ENCODE results near the gene AKAP13. TPM values are rescaled to one million over a fixed set of nuclear protein-coding genes. Genes with fewer than 3 reads are reported as not detected.

AKAP13 gene
- total and polyA plus RNA-seq, 2 of the 13 experiments (the other 11 are each of a cell fraction or from before 2014, with no cell fraction given) = 6.7 to 27.1 TPM

- TF ChIP-seq SNRNP70 (IDR thresholded peaks at IDR 0.05; ENCODE audit: low read depth, low read length) (no peak), TFAP4 (IDR thresholded peaks at IDR 0.05; ENCODE audit: borderline replicate concordance, low read depth) (no peak), SRSF1 (optimal IDR thresholded peaks at IDR 0.05; ENCODE audit: low read depth, low read length) (no peak), EP300 (IDR thresholded peaks at IDR 0.05; ENCODE audit: low read depth in 2 of 2, low read length in 2 of 2) (peak in 1 of 2 experiments; percentile 47; a peak in 1 of 4 replicates), EP300 (CRISPR knock-in tag; IDR thresholded peaks at IDR 0.05; ENCODE audit: borderline replicate concordance) (peak; percentile 30; the same call in 1 of the 2 replicates), IRF2 (CRISPR knock-in tag; IDR thresholded peaks at IDR 0.05) (no peak), ZNF850 (CRISPR knock-in tag; conservative IDR thresholded peaks at IDR 0.05) (no peak), IRX3 (CRISPR knock-in tag; IDR thresholded peaks at IDR 0.05; ENCODE audit: borderline replicate concordance, low read depth) (no peak), ZNF510 (CRISPR knock-in tag; IDR thresholded peaks at IDR 0.05; ENCODE audit: low read depth) (no peak), THAP8 (CRISPR knock-in tag; IDR thresholded peaks at IDR 0.05; ENCODE audit: borderline replicate concordance) (no peak), ZNF639 (CRISPR knock-in tag; conservative IDR thresholded peaks at IDR 0.05) (no peak), PRPF4 (IDR thresholded peaks at IDR 0.05; ENCODE audit: low read depth, low read length, poor library complexity, severe bottlenecking) (no peak), SOX6 (IDR thresholded peaks at IDR 0.05) (no peak), SOX6 (CRISPR knock-in tag; IDR thresholded peaks at IDR 0.05) (no peak), ZNF160 (CRISPR knock-in tag; IDR thresholded peaks at IDR 0.05) (no peak), ZFP1 (CRISPR knock-in tag; IDR thresholded peaks at IDR 0.05) (no peak), ZNF891 (CRISPR knock-in tag; IDR thresholded peaks at IDR 0.05) (no peak), ZFP37 (CRISPR knock-in tag; IDR thresholded peaks at IDR 0.05; ENCODE audit: borderline replicate concordance) (no peak), ZNF609 (CRISPR knock-in tag; IDR thresholded peaks at IDR 0.05; ENCODE audit: borderline replicate concordance) (peak; percentile 59; the same call in 1 of the 2 replicates), TBL1XR1 (IDR thresholded peaks at IDR 0.05; ENCODE audit: borderline replicate concordance, low read length, partially characterized antibody) (no peak), HNRNPLL (IDR thresholded peaks at IDR 0.05; ENCODE audit: low read depth, low read length, poor library complexity, severe bottlenecking) (no peak), GMEB2 (CRISPR knock-in tag; IDR thresholded peaks at IDR 0.05; ENCODE audit: low read depth) (no peak)
Observed at GRCh38 chr15:85708402-85708941, 328.1 kb downstream of the AKAP13 start (continued).
